NCI-H2196 treated with DMSO at 0.1 percent for 48 hours (cell line): ENCODE results near the gene TUBGCP2.

Source experiments
- DNase-seq: peaks from one replicate; lab custom pipeline; 2025; ENCODE audit not compliant: unreplicated experiment; lab: John Stamatoyannopoulos, UW

Gene TUBGCP2

DNA sequence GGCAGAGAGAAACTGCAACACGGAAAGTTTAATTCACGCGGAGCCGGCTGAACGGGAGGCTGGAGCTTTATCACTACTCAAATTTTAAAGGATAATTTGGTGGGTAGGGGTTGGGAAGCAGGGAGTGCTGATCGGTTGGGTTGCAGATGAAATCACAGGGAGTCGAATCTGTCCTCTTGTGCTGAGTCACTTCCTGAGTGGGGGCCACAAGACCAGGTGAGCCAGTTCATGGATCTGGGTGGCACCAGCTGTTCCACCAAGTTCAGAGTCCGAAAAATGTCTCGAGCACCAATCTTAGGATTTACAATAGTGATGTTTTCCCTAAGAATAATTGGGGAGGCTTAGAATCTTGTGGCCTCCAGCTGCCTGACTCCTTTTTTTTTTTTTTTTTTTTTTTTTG is 34.9 kb upstream of the TUBGCP2 start:
- DNase-seq, result no peak

DNA sequence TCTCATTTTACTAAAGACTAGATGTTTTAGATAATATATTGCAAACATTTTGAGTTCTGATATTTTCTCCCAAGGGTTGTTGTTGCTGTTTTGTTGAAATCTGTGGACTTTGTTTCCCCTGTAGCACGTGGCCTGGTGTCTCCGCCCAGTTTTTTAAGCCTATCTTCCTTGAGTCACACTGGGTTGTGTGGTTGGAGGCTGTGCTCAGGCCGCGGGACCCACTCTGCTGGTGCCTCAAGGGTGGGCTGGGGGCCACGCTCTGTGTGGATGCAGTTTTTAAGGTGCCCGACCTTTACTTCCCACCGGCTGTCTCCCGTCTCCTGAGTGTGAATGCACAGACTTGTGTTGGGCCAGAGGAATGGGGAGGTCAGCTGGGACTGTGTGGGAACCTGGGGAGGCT is 34.3 kb upstream of the TUBGCP2 start:
- no peak for DNase-seq

DNA sequence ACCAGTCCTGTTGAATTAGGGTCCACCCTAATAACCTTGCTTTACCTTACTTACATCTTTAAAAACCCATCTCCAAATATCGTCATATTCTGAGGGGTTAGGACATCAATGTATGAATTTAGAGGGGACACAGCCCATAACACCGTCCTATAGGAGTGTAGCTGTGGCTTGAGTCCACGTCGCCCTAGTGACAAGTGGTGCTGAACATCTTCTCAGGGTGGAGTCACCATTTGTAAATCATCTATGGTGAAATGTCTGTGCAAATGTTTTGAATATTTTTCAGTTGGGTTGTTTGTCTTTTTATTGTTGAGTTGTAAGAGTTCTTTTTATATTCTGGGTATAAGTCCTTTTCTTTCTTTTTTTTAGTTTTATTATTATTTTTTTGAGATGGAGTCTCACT is 33.3 kb upstream of the TUBGCP2 start:
- DNase-seq, result no peak

DNA sequence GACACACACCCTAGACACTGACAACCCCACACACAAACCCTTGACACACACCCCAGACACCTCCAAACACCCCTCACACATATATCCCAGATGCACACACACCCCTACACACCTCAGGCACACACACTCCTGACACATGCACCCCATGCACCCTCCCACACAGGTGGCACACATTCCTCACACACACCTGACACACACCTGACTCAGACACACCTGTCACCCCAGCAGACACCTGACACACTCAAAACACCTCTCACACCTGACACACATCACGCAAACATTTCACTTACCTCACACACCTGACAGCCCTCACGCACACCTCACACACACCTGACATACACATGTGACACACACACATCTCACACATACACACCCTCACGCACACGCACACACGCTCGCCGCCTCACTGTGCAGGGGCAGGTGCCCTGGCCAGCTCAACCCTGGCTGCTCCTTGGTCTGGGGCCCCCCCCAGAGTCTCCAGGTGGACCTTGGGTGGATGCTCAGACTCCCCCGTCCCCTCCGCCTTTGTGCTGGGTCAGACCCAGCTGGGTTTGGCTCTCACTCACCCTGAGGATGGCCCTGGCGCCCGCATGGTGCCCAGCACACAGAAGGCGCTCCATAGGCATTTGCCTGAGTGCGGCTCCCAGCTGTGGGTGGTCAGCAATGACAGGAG is 31.2 kb upstream of the TUBGCP2 start:
- DNase-seq, result no peak

DNA sequence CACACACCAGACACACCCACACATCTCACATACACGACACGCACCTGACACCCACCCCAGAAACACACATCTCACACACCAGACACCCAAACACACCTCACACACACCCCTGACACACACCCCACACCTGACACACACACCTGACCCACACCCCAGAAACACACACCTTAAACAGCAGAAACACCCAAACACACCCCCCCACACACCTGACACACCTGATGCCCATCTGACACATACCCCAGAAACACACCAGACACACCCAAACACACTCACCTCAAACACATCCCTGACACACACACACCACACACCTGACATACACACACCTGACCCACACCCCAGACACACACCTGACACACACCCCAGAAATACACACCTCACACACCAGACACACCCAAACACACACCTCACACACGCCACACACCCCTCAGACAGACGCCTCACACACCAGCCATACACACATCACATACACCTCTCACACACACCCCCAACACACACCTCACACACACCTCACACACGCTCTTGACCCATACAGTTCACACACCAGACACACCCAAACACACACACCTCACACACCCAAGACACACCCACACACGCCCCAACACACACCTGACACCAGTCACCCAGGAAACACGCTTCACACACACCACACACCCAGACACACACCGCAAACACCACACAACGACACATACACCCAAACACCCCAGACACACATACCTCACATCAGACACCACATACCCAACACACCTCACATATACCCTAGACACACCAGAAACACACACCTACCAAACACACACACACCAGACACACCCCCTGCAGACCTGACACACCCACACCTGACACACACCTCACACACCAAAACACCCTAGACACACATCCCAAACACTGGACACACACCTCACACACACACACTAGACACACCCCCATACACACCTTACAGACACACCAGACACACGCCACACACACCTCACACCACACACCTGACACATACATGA is 29.7 kb upstream of the TUBGCP2 start:
- no peak for DNase-seq

DNA sequence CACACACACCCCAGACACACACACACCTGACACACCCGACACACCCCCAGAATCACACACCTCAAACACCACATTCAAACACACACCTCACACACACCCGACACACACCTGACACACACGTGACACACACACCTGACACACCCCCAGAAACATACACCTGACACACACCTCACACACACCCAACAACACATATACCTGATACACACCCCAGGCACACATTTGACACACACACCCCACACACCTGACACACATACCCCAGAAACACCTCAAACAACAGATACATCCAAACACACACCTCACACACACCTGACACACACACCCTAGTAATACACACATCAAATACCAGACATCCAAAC is 28.7 kb upstream of the TUBGCP2 start:
- no peak for DNase-seq

DNA sequence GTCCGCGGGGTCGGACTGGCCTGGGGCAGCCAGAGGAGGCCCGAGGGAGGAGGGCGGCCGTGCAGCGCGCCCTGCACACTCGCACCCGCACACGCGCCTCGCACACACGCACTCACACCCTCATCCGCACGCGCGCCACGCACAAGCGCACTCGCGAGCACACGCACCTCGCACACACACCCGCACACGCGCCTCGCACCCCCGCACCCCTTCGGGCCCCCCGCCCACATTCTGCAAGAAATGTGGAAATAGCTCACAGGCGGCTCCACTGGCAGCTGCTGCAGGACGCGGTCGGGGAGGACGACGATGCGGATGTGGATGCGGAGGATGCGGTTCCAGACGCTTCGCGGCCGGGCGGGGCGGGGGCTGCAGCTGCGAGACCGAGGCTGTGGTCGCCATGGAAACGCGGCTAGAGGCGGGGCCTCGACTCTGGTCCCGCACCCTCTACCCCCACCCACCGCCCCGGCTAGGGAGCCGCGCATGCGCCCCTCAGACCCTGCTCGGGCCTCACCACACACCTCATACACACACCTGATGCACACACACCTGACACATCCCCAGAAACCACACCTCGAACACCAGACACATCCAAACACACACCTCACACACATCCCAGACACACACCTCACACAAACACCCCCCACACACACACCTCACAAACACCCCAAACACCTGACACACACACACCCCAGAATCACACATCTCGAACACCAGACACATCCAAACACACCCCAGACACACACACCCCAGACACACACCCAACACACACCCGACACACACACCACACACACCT is 28.1 kb upstream of the TUBGCP2 start, which contains the start of gene CALY:
Gene CALY, minus strand, starts transcription at position 320 of the 793 bp plus-strand sequence. CDS start 7,907 bp downstream, outside the sequence.
- DNase-seq, result no peak

DNA sequence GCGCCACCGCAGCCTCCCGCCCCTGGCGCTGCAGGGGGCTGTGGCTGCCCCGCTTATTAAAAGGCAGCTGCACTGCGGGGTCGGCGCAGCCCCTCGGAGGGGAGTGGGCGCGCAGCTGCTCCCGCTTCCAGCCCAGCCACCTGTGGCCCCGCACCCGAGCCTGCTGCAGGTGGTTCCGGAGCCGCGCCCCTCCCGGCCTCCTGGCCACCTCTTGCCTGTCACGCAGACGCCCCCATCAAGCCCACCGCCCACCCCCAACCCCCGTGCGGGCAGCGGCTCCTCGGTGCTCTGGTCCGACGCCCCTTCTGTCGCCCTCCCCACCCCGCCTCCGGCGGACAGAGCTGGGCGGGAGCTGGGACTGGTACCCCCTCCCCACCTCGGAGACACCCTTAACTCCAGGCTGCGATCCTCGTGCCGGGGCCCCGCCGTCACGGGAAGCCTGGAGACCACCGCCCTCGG is 27.5 kb upstream of the TUBGCP2 start:
- no peak for DNase-seq

DNA sequence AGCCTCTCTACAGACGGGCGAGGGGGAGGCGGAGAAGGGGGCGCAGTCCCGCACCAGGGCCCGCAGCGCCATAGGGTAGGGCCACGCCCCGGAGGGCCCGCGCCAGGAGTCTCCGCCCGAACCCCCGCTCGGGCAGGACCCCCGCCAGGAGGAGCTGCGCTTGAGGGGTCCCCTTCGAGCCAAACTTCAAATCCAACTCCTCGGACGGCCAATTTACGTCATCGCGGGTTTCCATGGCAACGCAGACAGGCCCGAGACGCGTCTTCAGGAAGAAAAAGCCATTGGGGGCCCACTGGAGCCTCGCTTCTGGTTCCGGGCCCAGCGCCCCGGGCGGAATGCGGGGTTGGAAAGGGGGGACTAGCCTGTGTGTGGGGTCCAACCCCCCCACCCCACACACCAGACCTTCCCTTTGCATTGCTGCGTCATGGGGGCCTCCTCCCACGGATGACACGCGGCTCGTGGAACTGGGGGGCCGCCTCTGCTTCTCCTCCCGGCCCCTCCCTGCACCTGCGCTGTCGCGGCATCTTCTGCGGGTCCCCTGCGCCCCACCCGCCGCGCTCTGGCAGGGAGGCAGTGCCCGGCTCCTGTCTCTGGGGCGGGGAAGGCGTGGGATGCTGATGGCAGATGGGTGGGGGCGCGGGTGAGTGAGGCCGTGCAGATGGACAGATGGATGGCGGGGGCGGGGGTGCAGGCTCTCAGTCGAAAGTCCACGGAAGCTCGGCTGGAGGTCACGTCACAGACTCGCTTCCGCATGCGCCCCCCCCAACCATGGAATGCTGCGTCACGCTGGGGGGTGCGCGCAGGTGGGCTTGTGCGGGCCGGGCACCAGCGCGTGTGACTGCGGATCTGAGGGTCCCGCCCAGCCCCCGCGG is 26.8 kb upstream of the TUBGCP2 start:
- DNase-seq, result no peak

DNA sequence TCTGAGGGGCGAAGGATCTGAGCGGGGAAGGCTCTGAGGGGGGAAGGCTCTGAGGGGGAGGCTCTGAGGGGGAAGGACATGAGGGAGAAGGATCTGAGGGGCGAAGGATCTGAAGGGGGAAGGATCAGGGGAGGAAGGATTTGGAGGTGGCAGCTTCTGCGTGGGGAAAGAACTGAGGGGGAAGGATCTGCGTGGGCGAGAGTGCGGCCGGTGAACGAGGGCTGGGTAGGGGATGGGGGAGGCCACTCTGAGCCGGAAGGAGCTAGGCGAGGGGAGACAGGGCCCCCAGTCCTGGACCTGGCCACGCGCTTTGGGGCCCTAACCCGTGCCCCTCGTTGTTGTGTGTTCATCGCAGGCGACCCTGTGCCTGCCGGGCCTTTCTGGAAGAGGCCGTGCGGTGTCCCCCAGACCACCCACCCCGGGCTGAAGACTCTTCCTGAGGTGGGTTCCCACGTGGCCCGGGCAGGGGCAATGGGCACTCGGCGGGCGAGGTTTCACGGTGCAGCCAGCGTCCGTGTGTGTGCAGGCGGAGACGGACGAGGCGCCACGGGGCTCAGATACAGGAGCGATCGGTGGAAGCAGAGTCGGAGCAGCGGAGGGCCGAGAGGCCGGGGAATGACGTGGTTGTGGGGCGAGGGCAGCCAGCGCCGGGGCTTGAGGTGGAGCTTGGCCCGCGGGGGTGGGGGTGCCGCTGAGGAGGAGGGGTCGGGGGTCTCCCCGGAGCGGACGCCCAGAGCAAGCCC is 26.0 kb upstream of the TUBGCP2 start:
- DNase-seq, result no peak

DNA sequence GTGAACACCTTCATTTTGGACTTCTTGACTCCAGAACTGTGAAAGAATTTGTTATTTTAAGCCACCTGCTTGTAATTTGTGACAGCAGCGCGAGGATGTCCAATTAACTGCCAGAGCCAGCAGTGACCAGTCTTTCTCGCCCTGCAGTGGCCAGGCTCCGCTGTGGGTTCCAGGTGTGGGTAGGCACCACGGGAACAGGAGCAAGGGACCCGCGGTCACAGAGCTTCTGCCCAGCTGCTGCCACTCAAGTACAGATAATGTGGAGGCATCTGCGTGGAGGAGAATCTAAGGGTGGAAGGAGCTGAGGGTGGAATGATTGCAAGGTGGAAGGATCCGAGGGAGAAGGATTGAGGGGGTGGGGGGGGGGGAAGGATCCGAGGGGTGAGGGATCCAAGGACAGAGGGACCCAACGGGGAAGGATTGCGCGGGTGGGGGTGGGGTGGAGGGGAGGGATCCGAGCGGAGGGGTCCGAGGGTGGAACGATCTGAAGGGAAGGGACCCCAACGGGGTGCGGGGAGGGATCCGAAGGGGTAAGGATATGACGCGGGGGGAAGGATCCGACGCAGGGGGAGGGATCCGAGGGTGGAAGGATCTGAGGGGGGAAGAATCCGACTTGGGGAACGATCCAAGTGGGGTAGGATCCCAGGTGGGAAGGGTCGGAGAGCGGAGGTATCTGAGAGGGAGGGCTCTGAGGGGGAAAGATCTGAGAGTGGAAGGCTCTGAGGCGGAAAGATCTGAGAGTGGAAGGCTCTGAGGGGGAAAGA is 24.4 kb upstream of the TUBGCP2 start:
- no peak for DNase-seq

DNA sequence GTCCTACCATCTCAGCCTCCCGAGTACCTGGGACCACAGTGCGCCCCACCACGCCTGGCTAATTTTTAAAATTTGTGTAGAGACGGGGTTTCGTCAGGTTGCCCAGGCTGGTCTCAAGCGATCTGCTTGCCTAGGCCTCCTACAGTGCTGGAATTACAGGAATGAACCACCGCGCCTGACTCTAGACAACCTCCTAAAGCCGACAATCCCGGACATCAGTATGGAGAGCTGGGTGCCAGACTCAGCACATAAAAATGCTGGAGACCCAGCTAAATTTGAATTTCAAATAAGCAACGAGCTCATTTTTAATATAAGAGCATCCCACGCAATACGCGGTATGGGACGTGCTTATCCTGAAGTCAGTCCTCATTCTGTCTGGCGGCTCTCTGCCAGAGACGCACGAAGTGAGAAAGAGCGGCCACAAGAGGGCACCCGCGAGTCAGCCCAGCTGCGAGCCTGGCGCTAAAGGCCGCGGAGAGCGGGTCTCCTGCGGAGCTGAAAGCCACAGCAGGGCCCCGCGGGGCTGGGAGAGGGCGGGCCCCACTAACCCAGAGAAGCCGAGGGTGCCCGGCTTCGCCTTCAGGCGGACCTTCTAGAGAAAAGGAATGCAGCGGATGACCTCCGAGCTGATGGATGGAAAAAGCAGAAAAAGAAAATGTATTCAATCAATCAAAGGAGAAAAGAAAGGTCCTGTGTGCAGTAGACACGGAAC is 21.0 kb upstream of the TUBGCP2 start:
- peak; percentile 20 for DNase-seq

DNA sequence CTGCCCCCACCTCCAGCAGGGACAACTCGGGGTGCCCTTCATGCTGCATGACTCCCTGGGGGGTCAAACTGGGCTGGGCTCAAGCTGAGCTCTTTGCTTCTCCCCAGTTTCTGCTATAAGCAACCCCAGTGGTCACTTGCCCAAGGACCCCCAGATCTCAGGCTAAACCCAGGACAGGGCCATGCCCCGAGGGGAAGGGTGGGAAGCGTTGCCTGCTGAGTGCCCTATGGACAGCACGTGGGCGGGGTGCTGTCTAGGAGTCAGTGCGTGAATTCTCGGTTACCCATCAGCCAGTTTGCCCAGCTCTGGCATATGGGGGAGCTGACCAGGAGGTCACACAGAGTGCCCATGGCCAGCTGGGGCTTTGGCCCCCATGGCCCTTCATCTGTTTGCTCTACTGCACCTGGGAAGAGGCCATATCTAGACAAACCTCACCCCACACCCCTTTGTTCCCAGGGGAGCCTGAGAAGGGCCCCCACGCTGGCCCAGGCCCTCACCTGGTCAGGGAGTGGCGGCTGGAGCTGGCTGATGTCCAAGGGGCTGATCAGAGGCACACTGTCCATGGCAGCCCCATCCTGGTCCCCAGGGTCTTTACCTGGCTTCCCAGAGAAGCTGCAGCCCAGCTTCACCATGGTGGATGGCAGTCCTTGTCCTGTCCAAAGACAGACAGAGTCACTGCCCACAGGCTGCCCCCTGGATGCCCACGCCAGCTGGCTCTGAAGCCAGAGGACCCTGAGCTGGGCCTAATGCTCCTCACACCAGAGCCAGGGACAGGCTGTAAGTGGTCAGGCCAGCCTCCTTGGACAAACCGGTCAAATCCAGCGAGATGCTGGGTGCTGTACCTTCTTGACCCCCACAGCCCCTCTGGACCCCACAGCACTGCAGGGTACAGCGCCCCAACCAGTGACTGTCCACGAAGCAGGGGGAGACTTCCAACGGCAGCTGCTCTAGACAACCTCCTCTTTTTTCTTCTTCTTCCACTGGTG is 20.0 kb upstream of the TUBGCP2 start:
- DNase-seq, result no peak

DNA sequence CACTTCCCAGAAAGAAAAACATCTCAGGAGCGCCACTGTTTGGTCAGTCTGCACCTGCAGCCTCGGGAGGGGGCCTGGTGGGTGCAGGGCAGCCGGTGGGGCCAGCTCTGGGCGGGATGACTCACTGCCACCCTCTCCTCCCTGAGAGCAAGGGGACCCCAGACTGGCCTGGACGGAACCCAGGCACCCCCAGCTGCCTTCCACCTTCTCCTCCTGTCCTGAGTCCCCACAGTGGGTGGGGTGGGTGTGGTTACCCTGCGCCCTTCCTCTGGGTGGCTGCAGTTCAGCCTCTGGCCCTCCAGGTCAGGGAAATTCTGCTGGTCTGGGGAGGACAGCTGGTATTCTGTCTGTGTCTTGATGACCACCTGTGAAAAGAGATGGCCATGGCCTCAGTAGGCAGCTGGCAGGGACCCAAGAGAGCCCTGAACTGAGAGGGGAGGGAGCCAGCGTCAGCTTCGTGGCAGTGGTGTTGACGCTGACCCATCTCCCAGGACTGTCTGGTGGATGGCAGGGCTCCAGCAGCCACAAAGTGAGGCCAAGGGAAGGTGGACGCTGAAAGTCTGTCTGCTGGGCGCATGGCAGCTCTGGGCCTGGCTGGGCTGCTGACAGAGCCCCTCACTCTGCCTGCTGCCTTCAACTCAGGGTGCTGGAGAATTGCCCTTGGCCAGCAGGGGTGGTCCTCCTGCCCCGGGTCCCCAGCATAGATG is 19.1 kb upstream of the TUBGCP2 start:
- DNase-seq, result no peak

DNA sequence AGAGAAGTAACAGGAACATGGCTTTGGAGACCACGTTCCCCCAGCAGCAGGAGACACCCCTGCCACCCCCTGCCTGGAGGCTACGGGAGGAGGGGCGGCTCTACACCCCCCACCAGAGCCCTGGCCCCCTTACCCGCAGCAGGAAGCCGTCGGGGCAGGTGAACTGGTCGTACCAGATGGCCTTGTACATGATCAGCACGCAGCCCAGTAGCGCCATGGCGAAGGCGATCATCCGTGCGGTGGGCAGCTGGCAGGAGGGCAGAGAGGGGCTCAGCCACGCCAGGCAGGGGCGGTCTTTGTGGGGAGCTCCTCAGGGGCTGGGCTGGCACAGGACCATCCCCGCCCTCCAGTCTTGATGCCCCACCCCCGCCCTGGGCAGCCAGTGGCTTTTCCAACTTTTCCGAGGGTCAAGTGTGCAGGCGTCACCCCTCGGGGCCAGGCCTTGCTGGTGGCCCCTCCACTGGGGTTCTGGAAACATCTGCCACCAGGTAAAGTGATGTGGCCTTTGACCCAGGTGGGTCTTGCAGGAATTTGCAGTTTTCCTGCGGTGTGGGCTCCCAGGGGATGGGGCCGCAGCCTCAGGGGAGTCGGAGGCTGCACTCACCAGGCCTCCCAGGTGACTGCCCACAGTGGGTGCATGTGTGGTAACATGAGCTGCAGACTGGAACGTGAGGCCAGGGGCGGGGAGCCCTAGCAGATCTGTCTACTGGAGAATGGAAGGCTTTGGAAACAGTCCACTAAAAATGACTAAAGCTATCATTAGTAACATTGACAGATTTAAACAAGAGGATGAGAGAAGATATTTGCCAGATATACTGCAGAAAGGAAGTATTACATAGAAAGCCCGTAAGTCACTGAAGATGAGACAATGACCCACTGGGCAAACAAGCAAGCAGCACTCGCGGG is 18.3 kb upstream of the TUBGCP2 start:
- no peak for DNase-seq

DNA sequence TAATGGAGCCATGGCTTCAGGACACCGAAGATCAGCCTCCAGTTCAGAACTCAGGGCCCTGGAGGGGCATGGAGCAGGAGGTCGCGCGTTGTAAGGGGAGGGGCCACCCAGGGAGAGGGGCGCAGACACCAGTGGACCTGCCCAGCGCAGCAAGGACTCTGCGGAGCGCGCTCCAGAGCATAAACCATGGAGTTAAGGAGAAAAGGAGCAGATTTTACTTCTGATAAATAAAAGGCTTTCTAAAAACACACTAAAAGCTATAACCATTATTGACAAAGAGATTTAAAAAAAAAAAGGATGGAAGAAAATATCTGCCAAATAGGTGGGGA is 17.5 kb upstream of the TUBGCP2 start:
- no peak for DNase-seq
